PC-9 (cell line): ENCODE results near the gene ACACB. TPM values are rescaled to one million over a fixed set of nuclear protein-coding genes. Genes with fewer than 3 reads are reported as not detected.

Experiments used
- BruUV-seq: library from RNA; stranded (reverse); fragments of 400-500 nt; replicated peaks from 2 replicates; lab custom pipeline; 2021; lab: Mats Ljungman, UMichigan
- CTCF ChIA-PET: fragments of 300-600 bp; sonication (Branson Sonifier 250); formaldehyde crosslinking; loops from one replicate; lab custom pipeline; 2022; ENCODE audit warnings: antibody characterized with exemption; lab: Charles Lee
- POLR2A ChIA-PET: fragments of 300-600 bp; sonication (Branson Sonifier 250); formaldehyde crosslinking; loops from one replicate; lab custom pipeline; 2022; ENCODE audit warnings: antibody characterized with exemption; ENCODE audit not compliant: unreplicated experiment; lab: Charles Lee
- DNase-seq, 2 experiments: peaks; one replicate each; pipeline versions ENCODE4 v3.0.0 to v3.0.0-alpha.2; 2015 to 2022; ENCODE audit warnings: mixed read lengths in 1 of 2
- H2AFZ ChIP-seq: fragments of 200-600 bp; sonication (generic); 2 replicates; pipeline ENCODE4 v1.8.1; 2017; ENCODE audit warnings: antibody characterized with exemption
- H3F3A ChIP-seq: fragments of 200-600 bp; sonication (generic); 2 replicates; pipeline ENCODE4 v1.8.1; 2017; ENCODE audit warnings: antibody characterized with exemption, mild to moderate bottlenecking, low read depth; ENCODE audit not compliant: insufficient read depth
- H3K27ac ChIP-seq: fragments of 200-600 bp; sonication (generic); 2 replicates; pipeline ENCODE4 v1.6.1; 2016; ENCODE audit warnings: mixed run types
- H3K27me3 ChIP-seq: fragments of 200-600 bp; sonication (generic); 2 replicates; pipeline ENCODE4 v1.6.1; 2016; ENCODE audit warnings: low read depth, mixed run types; ENCODE audit not compliant: insufficient read depth
- H3K36me3 ChIP-seq: fragments of 200-600 bp; sonication (generic); 2 replicates; pipeline ENCODE4 v1.6.1; 2016; ENCODE audit warnings: low read depth, mixed run types
- H3K4me1 ChIP-seq: fragments of 200-600 bp; sonication (generic); replicated peaks from 2 replicates; pipeline ENCODE4 v1.6.1; 2016; ENCODE audit warnings: mixed run types; ENCODE audit not compliant: insufficient read depth
- H3K4me2 ChIP-seq: fragments of 200-600 bp; sonication (generic); 2 replicates; pipeline ENCODE4 v1.6.1; 2017; ENCODE audit warnings: mixed run types
- H3K4me3 ChIP-seq: fragments of 200-600 bp; sonication (generic); 2 replicates; pipeline ENCODE4 v1.6.1; 2016; ENCODE audit warnings: mixed run types
- H3K79me2 ChIP-seq: fragments of 200-600 bp; sonication (generic); 2 replicates; pipeline ENCODE4 v1.6.1; 2017; ENCODE audit warnings: low read depth, mixed run types
- H3K9me2 ChIP-seq: fragments of 200-600 bp; sonication (generic); 2 replicates; pipeline ENCODE4 v1.8.1; 2017; ENCODE audit warnings: mild to moderate bottlenecking; ENCODE audit not compliant: insufficient read depth
- H3K9me3 ChIP-seq: fragments of 200-600 bp; sonication (generic); 2 replicates; pipeline ENCODE4 v1.8.1; 2016; ENCODE audit warnings: low read depth; ENCODE audit not compliant: insufficient read depth
- H4K20me1 ChIP-seq: fragments of 200-600 bp; sonication (generic); 2 replicates; pipeline ENCODE4 v1.8.1; 2017; ENCODE audit not compliant: insufficient read depth
- EZH2 ChIP-seq: fragments of 200-600 bp; sonication (generic); IDR thresholded peaks from 2 replicates; pipeline ENCODE4 v1.8.0; 2017; ENCODE audit warnings: antibody characterized with exemption, low read depth
- intact Hi-C: fragments of 100-400 bp; cut with micrococcal nuclease; formaldehyde crosslinking; loops from one replicate; pipeline ENCODE4 v1.10.0; 2022; ENCODE audit not compliant: unreplicated experiment
- total RNA-seq: library from RNA; stranded (reverse); gene quantifications from 2 replicates; pipeline ENCODE4 v1.2.3, GENCODE V29; 2021
- TF ChIP-seq, protein P1 (sequence below): fragments of 200-600 bp; sonication (generic); conservative IDR thresholded peaks from 2 replicates; pipeline ENCODE4 v1.6.1; 2017; ENCODE audit warnings: mixed run types, antibody characterized with exemption, mild to moderate bottlenecking, moderate library complexity

The ACACB gene
- total RNA-seq, 1 experiment from 2014 or later: 13.8 TPM

DNA sequence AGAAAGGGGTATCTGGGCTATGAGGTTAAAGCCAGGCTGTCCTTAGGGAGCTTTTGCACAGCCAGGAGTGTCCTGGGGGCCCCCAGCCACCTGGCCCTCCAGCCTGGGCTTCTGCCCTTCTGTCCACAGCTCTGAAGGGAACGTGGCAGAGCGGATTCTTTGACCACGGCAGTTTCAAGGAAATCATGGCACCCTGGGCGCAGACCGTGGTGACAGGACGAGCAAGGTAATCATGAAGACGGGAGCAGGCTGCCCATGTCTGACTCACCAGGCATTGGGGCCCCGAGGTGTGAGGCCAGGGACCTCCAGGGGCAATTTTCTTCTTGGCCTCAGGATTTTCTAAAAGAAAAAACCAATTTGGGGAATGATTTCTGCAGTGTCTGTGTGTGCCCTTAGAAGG, 139.6 kb downstream of the ACACB start:
- Histone ChIP-seq H3K27ac (no peak overlapping the region), H4K20me1 (no peaks in the 10 kb centered on the region), H3K4me2 (no peak overlapping the region), H3K27me3 (peaks cover 25% of the 10 kb centered on the region; the same call in 1 of the 2 replicates), H3K36me3 (no peaks in the 10 kb centered on the region), H3K4me3 (no peak overlapping the region), H3K79me2 (no peaks in the 10 kb centered on the region), H3K9me2 (no peaks in the 10 kb centered on the region), H2AFZ (no peak overlapping the region), H3K9me3 (no peaks in the 10 kb centered on the region; the same call in 1 of the 2 replicates), H3F3A (no peaks in the 10 kb centered on the region), H3K4me1 (no peaks in the 10 kb centered on the region)
- DNase-seq: no peak
- intact Hi-C loops: no loop called here
- BruUV-seq: no TSS peak
- ChIA-PET CTCF (no interaction called here), POLR2A (no interaction called here)
- TF ChIP-seq EZH2: no peak
- TF ChIP-seq, protein P1, sequence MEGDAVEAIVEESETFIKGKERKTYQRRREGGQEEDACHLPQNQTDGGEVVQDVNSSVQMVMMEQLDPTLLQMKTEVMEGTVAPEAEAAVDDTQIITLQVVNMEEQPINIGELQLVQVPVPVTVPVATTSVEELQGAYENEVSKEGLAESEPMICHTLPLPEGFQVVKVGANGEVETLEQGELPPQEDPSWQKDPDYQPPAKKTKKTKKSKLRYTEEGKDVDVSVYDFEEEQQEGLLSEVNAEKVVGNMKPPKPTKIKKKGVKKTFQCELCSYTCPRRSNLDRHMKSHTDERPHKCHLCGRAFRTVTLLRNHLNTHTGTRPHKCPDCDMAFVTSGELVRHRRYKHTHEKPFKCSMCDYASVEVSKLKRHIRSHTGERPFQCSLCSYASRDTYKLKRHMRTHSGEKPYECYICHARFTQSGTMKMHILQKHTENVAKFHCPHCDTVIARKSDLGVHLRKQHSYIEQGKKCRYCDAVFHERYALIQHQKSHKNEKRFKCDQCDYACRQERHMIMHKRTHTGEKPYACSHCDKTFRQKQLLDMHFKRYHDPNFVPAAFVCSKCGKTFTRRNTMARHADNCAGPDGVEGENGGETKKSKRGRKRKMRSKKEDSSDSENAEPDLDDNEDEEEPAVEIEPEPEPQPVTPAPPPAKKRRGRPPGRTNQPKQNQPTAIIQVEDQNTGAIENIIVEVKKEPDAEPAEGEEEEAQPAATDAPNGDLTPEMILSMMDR: no peak

DNA sequence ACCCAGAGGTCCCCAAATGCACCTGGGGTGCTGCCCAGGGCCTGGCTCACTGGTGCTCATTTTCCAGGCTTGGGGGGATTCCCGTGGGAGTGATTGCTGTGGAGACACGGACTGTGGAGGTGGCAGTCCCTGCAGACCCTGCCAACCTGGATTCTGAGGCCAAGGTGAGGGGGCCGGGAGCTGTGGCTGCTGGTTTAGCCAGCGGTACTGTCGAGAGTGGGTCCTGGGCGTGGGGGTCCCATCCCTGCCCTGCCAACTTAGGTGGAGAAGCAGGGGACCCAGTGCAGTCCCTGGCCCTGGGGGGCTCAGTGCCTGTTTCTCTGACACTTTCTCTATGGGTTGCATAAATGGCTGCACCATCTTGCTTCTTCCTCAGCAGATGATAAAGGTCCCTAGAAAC, 141.8 kb downstream of the ACACB start:
- CTCF ChIA-PET: no interaction called here
- Histone ChIP-seq H3K4me1 (no peaks in the 10 kb centered on the region), H3K4me3 (no peak overlapping the region), H3K9me3 (no peaks in the 10 kb centered on the region; the same call in 1 of the 2 replicates), H2AFZ (no peak overlapping the region), H3K79me2 (no peaks in the 10 kb centered on the region), H3K4me2 (no peak overlapping the region), H3K36me3 (no peaks in the 10 kb centered on the region), H3K27me3 (peaks cover 25% of the 10 kb centered on the region; the same call in 1 of the 2 replicates), H3F3A (no peaks in the 10 kb centered on the region), H4K20me1 (no peaks in the 10 kb centered on the region), H3K9me2 (no peaks in the 10 kb centered on the region), H3K27ac (no peak overlapping the region)
- DNase-seq: no peak
- intact Hi-C loops: no loop called here
- TF ChIP-seq, protein P1: no peak
- TF ChIP-seq EZH2: no peak
- BruUV-seq: no TSS peak
- POLR2A ChIA-PET: no interaction called here

DNA sequence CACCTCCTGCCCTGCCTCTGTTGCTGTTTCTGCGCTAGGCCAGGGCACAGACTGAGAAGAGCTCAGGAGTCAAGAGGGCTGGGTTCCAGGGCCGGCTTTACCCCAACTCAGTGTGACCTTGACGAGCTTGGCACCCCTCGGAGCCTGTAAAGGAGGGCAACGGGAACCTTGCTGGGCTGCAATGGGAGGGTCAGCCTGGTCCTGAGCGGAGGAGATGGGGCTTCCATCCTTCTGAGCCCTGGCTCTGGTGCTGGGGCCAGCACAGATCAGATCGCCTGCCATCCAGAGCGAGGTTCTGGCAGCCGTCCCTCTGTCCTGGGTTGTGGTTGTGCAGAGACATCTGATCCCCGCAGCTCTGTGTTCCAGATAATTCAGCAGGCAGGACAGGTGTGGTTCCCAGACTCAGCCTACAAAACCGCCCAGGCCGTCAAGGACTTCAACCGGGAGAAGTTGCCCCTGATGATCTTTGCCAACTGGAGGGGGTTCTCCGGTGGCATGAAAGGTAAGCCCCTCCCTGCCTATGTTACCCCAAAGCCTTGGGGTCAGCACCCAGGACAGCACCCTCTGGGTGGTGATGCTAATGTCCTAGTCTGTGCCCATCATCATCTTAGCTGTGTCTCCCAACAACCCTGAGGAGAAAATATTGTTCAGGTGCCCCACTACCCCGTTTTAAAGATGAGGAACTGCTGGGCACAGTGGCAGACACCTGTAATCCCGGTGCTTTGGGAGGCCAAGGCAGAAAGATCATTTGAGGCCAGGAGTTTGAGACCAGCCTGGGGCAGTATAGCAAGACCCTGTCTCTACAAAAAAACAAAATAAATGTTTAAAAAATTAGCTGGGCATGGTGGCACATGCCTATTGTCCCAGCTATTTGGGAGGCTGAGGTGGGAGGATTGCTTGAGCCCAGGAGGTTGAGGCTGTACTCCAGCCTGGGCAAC, 142.5 kb downstream of the ACACB start:
- Histone ChIP-seq H4K20me1 (no peaks in the 10 kb centered on the region), H3K27me3 (peaks cover 21% of the 10 kb centered on the region; the same call in 1 of the 2 replicates), H3K27ac (no peak overlapping the region), H3K9me3 (no peaks in the 10 kb centered on the region; the same call in 1 of the 2 replicates), H2AFZ (no peak overlapping the region), H3K4me2 (no peak overlapping the region), H3K79me2 (no peaks in the 10 kb centered on the region), H3K4me3 (no peak overlapping the region), H3F3A (no peaks in the 10 kb centered on the region), H3K36me3 (no peaks in the 10 kb centered on the region), H3K4me1 (no peaks in the 10 kb centered on the region), H3K9me2 (no peaks in the 10 kb centered on the region)
- BruUV-seq: no TSS peak
- intact Hi-C loops: no loop called here
- TF ChIP-seq, protein P1: no peak
- no peak for TF ChIP-seq EZH2
- POLR2A ChIA-PET: no interaction called here
- no peak for DNase-seq
- CTCF ChIA-PET: interaction anchor here (0.7 kb wide), 1 partner anchor 96 kb away, joined by 4 read pairs; no protein-coding TSS in a partner anchor
